HG03342 (cell line): ENCODE measurements around the gene ATPAF2.

Experiments
- ATAC-seq: cut with Tn5 transposase; IDR thresholded peaks from one replicate; pipeline ENCODE4 v1.9.1; 2021; ENCODE audit warnings: mild to moderate bottlenecking, moderate library complexity; ENCODE audit not compliant: unreplicated experiment

The ATPAF2 gene

DNA sequence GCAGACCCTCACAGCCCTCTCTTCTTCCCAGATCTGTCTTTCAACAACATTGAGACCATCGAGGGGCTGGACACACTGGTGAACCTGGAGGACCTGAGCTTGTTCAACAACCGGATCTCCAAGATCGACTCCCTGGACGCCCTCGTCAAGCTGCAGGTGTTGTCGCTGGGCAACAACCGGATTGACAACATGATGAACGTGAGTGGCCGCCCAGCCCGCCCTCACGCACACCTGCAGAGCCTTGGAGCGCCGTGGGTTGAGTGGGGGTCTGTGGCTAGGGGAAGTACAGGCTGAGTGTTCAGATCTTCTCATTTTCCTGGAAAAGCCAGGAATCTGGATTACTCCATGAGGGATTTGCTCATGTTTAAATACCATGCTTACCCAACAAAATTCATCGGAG lies 51.1 kb downstream of the ATPAF2 start:
- ATAC-seq: no peak

DNA sequence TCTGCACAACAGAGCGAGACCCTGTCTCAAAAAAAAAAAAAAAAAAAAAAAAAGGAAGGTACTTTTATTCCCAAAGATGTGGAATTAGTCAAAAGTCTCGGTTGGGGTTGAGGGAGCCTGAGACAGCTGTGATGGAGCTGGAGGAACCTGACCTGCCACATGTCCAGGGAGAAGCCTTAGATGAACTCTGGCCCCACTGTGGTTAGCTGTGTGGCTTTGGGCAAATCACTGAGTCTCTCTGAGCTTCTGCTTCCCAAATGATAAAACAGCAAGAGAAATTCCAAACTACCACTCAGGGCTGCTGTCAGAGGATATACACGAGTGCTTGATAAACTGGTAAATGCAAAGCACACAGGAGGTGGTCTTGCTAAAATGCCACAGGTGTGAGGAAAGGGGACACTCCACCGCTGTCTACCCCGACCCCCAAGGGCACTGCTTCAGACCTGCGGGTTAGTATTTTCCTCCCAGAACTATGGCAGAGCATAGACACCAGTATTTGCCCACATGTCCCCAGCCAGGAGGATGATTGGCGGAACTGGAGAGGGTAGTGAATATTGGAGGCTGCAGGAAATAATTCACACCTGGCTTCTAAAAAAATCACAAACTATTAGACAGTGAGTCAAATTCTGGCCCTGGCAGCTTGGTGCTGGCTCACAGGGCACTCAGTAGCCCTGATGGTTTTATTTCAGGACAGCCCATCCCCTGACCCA lies 51.6 kb downstream of the ATPAF2 start:
- ATAC-seq: no peak

GRCh38 chr17:17985555-17985954 lies 53.4 kb downstream of the ATPAF2 start:
- ATAC-seq: no peak

- ATAC-seq: no peak
These were observed 53.8 kb downstream of the ATPAF2 start for GRCh38 chr17:17985153-17985552.

DNA sequence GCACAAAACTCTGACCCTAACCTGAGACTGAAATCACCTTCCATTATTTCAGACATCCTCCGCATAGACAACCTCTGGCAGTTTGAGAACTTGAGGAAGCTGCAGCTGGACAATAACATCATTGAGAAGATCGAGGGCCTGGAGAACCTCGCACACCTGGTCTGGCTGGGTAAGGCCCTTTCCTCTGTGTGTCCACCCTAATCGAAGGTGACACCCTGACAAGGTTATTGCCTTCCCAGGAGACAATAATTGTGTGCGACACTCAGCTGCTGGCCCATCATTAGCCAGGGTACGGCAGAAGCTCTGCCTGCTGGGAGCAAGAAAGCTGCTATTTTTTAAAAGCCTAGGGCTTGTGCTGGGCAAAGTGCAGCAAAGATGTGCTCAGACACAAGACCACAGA lies 55.2 kb downstream of the ATPAF2 start:
- no peak for ATAC-seq

DNA sequence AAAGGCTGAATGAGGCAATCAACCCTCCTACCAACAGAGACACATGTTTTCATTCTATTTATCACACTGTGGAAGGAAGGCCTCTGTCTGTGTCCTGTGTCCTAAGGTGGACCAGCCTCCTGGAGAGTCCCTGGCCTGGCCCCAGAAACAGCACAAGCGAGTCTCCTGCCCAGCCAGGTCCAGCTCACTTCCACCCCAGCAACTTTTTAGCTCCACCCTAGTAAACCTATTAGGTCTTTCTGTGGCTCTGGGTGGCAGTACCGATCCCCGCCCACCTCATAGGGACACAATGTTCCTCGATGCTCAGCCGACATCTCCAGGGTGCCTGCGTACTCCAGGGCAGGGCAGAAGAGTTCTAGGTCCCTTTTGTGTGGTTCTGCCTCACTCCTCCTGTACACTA lies 55.6 kb downstream of the ATPAF2 start:
- no peak for ATAC-seq

- no peak for ATAC-seq
These were observed 56.2 kb downstream of the ATPAF2 start for GRCh38 chr17:17982801-17983200.

GRCh38 chr17:17981330-17981729 lies 57.6 kb downstream of the ATPAF2 start:
- ATAC-seq: no peak

GRCh38 chr17:17979778-17980177 lies 59.2 kb downstream of the ATPAF2 start:
- ATAC-seq: no peak

- ATAC-seq: no peak
These were observed 60.2 kb downstream of the ATPAF2 start for GRCh38 chr17:17978481-17979424.

DNA sequence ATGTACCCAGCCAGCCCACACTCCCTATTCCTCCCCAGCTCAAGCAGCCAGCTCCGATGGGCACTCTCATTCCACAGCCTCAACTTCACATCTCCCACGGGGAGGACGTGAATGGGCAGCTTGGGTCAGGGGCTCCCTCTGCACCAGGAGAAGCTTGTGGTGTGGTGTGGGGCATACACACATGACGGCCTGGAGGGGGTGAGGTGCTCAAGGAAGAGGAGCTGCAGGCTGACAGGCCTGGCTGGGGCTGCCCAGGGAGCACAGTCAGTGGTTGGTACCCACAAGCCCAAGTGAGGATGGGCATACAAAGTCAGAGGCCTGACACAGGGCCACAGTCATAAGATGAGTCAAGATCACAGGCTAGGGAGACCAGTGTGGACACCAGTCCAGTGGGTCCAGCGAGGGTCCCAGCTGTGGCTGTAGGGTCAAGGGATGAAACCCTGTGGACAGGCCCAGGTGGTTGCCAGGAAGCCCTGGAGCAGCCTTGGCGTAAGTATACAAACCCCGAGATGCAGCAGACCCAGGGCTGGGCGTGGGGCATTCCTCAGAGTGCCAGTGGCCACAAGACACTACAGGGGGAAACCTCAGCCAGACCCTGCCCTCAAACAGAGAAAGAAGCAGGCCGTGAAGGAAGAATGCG lies 61.9 kb downstream of the ATPAF2 start:
- ATAC-seq: no peak

DNA sequence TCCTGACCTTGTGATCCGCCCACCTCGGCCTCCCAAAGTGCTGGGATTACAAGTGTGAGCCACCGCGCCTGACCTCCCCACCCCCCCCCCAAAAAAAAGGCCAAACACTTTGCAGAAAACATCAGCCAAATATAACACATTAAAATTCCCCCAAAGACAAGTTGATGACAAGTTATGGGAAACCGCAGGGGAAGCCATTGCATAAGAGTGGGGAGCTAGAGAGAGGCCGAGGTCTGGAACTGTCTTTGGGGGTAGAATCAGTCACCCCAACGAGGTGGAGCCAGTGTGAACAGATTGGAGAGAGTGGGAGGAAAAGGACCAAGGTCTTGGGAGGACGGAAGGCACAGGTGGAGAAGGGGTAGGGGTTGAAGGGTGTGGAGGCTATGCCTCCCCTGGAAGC lies 63.5 kb downstream of the ATPAF2 start:
- ATAC-seq: no peak

DNA sequence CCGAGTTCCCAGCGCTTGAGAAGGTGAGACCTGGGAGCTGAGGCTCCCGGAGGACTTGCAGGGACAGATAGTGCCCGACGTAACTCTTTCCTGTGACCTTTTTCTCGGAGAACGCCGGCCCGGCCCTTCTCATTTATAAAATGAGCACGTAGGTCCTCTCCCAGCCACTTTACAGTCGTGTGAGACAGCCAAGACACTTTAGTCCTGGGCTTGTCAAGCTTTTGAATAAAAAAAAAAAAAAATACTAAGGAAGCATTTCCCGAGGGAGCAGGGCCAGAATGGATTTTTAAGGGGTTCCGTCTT lies 66.1 kb downstream of the ATPAF2 start:
- ATAC-seq: no peak

DNA sequence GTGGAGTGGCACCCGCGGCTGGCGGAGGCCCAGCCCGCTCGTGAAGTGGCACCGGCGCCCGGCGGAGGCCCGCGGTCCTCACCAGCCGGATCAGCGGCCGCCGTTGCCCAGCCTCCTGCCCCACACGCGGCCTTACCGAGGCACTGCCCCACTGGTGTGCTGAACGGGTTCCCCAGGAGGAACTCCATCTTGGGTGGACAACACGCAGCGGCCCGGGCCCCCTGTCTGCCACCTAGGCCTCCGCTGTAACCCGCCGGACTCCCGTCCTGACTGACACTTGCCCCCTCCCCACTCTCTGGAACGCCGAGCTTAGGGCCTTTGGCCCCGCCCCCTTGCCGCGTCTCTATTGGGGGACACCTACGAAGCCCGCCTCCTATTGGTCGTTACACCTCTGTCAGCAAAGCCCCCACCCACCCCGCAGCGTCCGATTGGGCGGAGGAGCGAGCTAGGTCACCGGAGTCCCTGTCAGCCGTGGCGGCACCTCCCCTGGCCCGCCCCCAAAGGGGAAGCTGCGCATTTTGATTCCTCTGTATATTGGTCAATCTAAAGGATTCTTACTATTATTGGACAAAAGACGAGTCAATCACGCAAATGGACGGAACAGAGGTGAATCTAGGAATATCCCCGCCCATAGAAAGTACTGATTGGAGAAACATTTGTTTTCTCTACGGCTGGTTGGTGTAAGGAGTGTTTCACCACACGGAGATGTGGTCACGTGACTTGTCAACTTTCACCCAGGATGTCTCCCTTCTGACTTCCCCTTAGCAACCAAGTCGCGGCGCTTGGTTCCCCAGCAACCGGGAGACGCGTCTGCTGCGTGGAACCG lies 66.6 kb downstream of the ATPAF2 start, which contains the start of the genes DRC3 and TOM1L2:
Gene DRC3 (plus strand): TSS at position 737 of the 826 bp plus-strand sequence. CDS start 4,737 bp downstream, outside the sequence.
Gene TOM1L2 (minus strand): TSS at position 275 of the 826 bp plus-strand sequence. CDS start 87 bp downstream, at position 188.
- ATAC-seq: peak; percentile 93

- ATAC-seq: no peak
These were observed 67.4 kb downstream of the ATPAF2 start for GRCh38 chr17:17971431-17972125.

DNA sequence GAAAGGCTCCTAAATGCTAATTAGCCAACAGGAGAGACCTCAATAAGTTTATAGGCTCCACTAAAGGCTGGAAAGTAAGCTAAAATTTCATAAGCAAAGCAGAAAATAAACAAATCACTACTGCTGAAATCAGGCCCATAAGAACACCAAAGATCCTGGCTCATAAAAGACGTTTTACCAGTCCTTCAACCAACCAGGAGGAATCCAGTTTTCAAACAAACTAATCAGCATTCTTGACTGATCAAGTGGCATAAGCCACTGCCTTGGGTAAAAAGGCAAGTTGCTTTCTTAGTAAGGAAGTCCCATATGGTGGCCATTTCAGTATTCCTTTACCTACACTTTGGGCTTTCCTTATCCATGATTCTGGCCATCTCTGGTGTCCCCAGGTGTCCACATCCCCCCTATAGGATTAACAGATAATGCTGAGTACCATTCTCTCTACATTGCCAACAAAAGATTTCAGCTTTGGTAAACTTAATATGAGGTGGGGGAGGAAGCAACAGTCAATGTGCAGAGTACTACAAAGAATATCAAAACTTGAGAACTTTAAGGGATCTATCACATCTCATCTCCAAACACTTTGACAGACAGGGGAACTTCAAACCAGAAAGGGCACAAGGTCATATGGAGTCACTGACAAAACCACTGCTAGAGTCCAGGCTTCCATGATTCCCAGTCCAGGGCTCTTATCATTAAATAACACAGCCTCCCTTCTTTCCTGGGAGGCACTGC lies 68.1 kb downstream of the ATPAF2 start:
- no peak for ATAC-seq
